ENCODE measurements around the gene PPP2R2B.

The PPP2R2B gene

DNA sequence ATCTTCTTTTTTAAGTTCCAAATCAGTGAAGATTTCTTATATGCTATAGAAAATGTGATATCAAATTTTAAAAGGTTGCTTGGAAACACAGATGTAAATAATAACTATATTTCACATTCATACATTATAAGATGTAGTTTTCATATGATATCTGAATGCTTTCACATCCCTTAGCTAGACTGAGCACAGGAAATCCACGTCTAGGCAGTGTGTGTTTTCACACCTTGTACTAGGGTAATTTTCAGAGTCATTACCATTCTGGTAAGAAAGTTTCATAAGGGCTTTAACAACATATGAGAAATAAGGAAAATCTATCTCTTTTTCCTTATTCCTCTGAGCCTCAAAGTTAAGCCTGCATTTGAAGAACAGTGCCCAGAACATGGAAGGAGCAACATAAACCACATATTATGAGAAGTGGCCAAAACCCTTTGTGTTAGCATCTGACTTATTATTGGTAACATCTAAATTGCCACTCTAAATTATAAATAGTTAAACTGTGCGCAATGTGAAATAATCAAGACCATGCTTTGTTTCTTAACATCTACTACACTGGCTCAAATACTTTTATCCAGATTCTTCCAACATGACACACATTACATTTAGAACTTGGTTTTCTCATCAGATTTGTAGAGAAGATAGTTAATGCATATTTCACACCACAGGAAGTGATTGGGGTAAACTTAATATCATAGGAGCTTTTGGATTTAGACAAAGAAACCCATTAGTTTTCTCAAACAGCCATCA is 113.3 kb downstream of the PPP2R2B start:
- Histone ChIP-seq H3K9ac (ENCODE audit: low read length) (no peak overlapping the region), H4K91ac (ENCODE audit: low read depth, low read length) (no peak overlapping the region), H3K4me2 (ENCODE audit: low read length) (no peak overlapping the region), H3K79me2 (ENCODE audit: control insufficient read depth, insufficient read depth, low read length, poor library complexity) (no peaks in the 10 kb centered on the region), H2BK5ac (ENCODE audit: low read depth, low read length, poor library complexity) (no peak overlapping the region), H4K8ac (ENCODE audit: low read depth, low read length) (no peak overlapping the region), H3K4me3 (ENCODE audit: low read depth, low read length) (no peak overlapping the region), H3K27ac (ENCODE audit: low read depth, low read length) (no peak overlapping the region), H3K4me1 (ENCODE audit: control insufficient read depth in 1 of 2, insufficient read depth in 2 of 2, low read length in 2 of 2) (peaks cover 0 to 5% of the 10 kb centered on the region in 2 experiments), H3K27me3 (ENCODE audit: insufficient read depth, low read length) (no peaks in the 10 kb centered on the region), H2AFZ (ENCODE audit: insufficient read depth, low read length, poor library complexity) (no peak overlapping the region), H3K23ac (ENCODE audit: low read length) (no peak overlapping the region), H2BK12ac (ENCODE audit: low read length) (no peak overlapping the region), H3K79me1 (ENCODE audit: low read length) (no peaks in the 10 kb centered on the region), H3K18ac (ENCODE audit: low read length) (no peak overlapping the region), H3K9me3 (ENCODE audit: insufficient read depth, low read depth, low read length) (no peaks in the 10 kb centered on the region), H3K4ac (ENCODE audit: low read depth, low read length) (no peak overlapping the region), H2AK5ac (ENCODE audit: low read length) (no peak overlapping the region), H3K14ac (ENCODE audit: low read length) (no peak overlapping the region), H2BK120ac (ENCODE audit: insufficient read depth, low read length, poor library complexity) (no peak overlapping the region), H3K36me3 (ENCODE audit: control insufficient read depth in 1 of 2, insufficient read depth in 2 of 2, low read length in 2 of 2) (no peaks in the 10 kb centered on the region), H4K12ac (ENCODE audit: low read depth, low read length) (no peak overlapping the region)
- DNase-seq = no peak
- WGBS (ENCODE audit: extremely low coverage, insufficient coverage, insufficient read length) = no CpG with 5 or more reads among the region's 2 CpGs

DNA sequence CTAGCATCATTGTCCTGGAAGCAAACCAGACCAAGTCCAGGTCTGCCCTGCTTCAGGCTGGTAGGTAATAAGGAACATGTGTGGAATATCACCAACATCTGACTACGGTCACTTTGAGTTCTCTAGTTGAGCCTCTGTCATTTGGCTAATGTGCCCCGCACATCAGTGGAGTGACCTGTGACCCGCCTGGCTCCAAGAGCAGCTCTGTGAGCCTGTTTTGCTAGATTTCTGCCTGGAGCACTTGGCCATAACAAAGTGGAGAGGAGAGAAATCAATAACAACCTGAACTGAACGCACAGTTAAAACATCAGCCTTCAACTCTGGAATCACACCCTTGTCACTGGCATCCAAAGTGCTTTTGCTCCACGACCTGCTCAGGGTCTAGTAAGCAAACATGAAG is 115.7 kb downstream of the PPP2R2B start:
- H3K79me2 ChIP-seq (ENCODE audit: control insufficient read depth, insufficient read depth, low read length, poor library complexity) = no peaks in the 10 kb centered on the region
- H3K27ac ChIP-seq (ENCODE audit: low read depth, low read length) = no peak overlapping the region
- no peak overlapping the region for H3K23ac ChIP-seq (ENCODE audit: low read length)
- H3K79me1 ChIP-seq (ENCODE audit: low read length) = no peaks in the 10 kb centered on the region
- no peak overlapping the region for H2AFZ ChIP-seq (ENCODE audit: insufficient read depth, low read length, poor library complexity)
- no peak overlapping the region for H3K4me2 ChIP-seq (ENCODE audit: low read length)
- H3K4me1 ChIP-seq (ENCODE audit: control insufficient read depth in 1 of 2, insufficient read depth in 2 of 2, low read length in 2 of 2) = peaks cover 0 to 5% of the 10 kb centered on the region in 2 experiments
- H3K27me3 ChIP-seq (ENCODE audit: insufficient read depth, low read length) = no peaks in the 10 kb centered on the region
- no peak overlapping the region for H2BK5ac ChIP-seq (ENCODE audit: low read depth, low read length, poor library complexity)
- no peak for DNase-seq
- H3K4ac ChIP-seq (ENCODE audit: low read depth, low read length) = no peak overlapping the region
- no peak overlapping the region for H3K14ac ChIP-seq (ENCODE audit: low read length)
- no peak overlapping the region for H3K18ac ChIP-seq (ENCODE audit: low read length)
- no peak overlapping the region for H3K9ac ChIP-seq (ENCODE audit: low read length)
- H2BK120ac ChIP-seq (ENCODE audit: insufficient read depth, low read length, poor library complexity) = no peak overlapping the region
- no peak overlapping the region for H4K12ac ChIP-seq (ENCODE audit: low read depth, low read length)
- no CpG with 5 or more reads among the region's 5 CpGs for WGBS (ENCODE audit: extremely low coverage, insufficient coverage, insufficient read length)
- no peaks in the 10 kb centered on the region for H3K9me3 ChIP-seq (ENCODE audit: insufficient read depth, low read depth, low read length)
- H2AK5ac ChIP-seq (ENCODE audit: low read length) = no peak overlapping the region
- no peak overlapping the region for H4K91ac ChIP-seq (ENCODE audit: low read depth, low read length)
- H4K8ac ChIP-seq (ENCODE audit: low read depth, low read length) = no peak overlapping the region
- H3K36me3 ChIP-seq (ENCODE audit: control insufficient read depth in 1 of 2, insufficient read depth in 2 of 2, low read length in 2 of 2) = no peaks in the 10 kb centered on the region
- H3K4me3 ChIP-seq (ENCODE audit: low read depth, low read length) = no peak overlapping the region
- H2BK12ac ChIP-seq (ENCODE audit: low read length) = no peak overlapping the region

DNA sequence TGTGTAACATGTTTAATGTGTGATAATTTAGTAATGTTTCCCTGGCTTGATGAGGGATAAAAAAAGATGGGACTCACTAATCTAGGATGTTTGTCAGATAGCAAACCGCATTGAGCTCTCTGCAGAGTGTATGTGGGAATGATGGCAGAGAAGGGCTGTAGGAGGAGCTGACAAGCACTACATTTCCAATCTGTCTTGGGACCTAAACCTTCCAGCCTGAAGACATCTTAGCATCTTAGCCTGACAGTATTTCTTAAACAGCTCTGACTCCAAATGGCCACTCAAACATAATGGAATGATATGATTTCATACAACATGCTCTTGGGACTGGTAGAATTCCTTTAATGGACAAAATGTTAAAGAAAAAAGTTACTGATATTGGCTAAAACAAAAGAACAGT is 116.7 kb downstream of the PPP2R2B start:
- no peak overlapping the region for H3K18ac ChIP-seq (ENCODE audit: low read length)
- H4K8ac ChIP-seq (ENCODE audit: low read depth, low read length) = no peak overlapping the region
- no peak overlapping the region for H2BK5ac ChIP-seq (ENCODE audit: low read depth, low read length, poor library complexity)
- no CpG with 5 or more reads among the region's 1 CpG for WGBS (ENCODE audit: extremely low coverage, insufficient coverage, insufficient read length)
- DNase-seq = no peak
- H3K9ac ChIP-seq (ENCODE audit: low read length) = no peak overlapping the region
- no peak overlapping the region for H3K4me2 ChIP-seq (ENCODE audit: low read length)
- peaks cover 0 to 5% of the 10 kb centered on the region in 2 experiments for H3K4me1 ChIP-seq (ENCODE audit: control insufficient read depth in 1 of 2, insufficient read depth in 2 of 2, low read length in 2 of 2)
- H3K9me3 ChIP-seq (ENCODE audit: insufficient read depth, low read depth, low read length) = no peaks in the 10 kb centered on the region
- no peak overlapping the region for H3K27ac ChIP-seq (ENCODE audit: low read depth, low read length)
- H3K14ac ChIP-seq (ENCODE audit: low read length) = no peak overlapping the region
- no peak overlapping the region for H2AK5ac ChIP-seq (ENCODE audit: low read length)
- H3K4me3 ChIP-seq (ENCODE audit: low read depth, low read length) = no peak overlapping the region
- no peaks in the 10 kb centered on the region for H3K27me3 ChIP-seq (ENCODE audit: insufficient read depth, low read length)
- no peak overlapping the region for H2AFZ ChIP-seq (ENCODE audit: insufficient read depth, low read length, poor library complexity)
- H3K36me3 ChIP-seq (ENCODE audit: control insufficient read depth in 1 of 2, insufficient read depth in 2 of 2, low read length in 2 of 2) = no peaks in the 10 kb centered on the region
- H3K4ac ChIP-seq (ENCODE audit: low read depth, low read length) = no peak overlapping the region
- H3K79me2 ChIP-seq (ENCODE audit: control insufficient read depth, insufficient read depth, low read length, poor library complexity) = no peaks in the 10 kb centered on the region
- no peak overlapping the region for H3K23ac ChIP-seq (ENCODE audit: low read length)
- no peak overlapping the region for H4K12ac ChIP-seq (ENCODE audit: low read depth, low read length)
- H4K91ac ChIP-seq (ENCODE audit: low read depth, low read length) = no peak overlapping the region
- no peaks in the 10 kb centered on the region for H3K79me1 ChIP-seq (ENCODE audit: low read length)
- no peak overlapping the region for H2BK12ac ChIP-seq (ENCODE audit: low read length)
- H2BK120ac ChIP-seq (ENCODE audit: insufficient read depth, low read length, poor library complexity) = no peak overlapping the region

DNA sequence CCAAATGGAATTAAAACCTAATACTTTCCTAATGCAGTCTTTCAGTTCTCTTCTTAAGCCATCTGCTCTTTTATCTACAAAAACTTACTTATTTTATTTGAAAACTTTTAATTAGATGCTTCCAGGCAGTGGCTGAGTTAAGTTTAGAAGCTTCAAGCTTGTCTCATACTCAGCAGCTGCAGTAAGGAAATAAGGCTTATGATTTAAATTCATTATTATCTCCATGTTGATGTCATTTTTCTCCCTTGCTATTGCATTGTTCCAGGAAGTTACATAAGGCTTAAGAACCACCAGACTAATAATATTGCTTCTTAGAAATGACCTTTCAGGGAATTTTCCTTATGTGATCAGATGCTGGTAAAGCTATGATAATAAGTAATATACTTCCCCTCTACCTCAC is 119.6 kb downstream of the PPP2R2B start:
- H2AK5ac ChIP-seq (ENCODE audit: low read length) = no peak overlapping the region
- H3K4me3 ChIP-seq (ENCODE audit: low read depth, low read length) = no peak overlapping the region
- no peak overlapping the region for H3K4me2 ChIP-seq (ENCODE audit: low read length)
- H3K9ac ChIP-seq (ENCODE audit: low read length) = no peak overlapping the region
- H4K12ac ChIP-seq (ENCODE audit: low read depth, low read length) = no peak overlapping the region
- no peaks in the 10 kb centered on the region for H3K27me3 ChIP-seq (ENCODE audit: insufficient read depth, low read length)
- no peak overlapping the region for H3K18ac ChIP-seq (ENCODE audit: low read length)
- no peak overlapping the region for H2BK12ac ChIP-seq (ENCODE audit: low read length)
- H3K23ac ChIP-seq (ENCODE audit: low read length) = no peak overlapping the region
- no peak overlapping the region for H3K27ac ChIP-seq (ENCODE audit: low read depth, low read length)
- peaks cover 2% of the 10 kb centered on the region for H3K9me3 ChIP-seq (ENCODE audit: insufficient read depth, low read depth, low read length)
- no peak overlapping the region for H4K8ac ChIP-seq (ENCODE audit: low read depth, low read length)
- H3K4ac ChIP-seq (ENCODE audit: low read depth, low read length) = no peak overlapping the region
- H2AFZ ChIP-seq (ENCODE audit: insufficient read depth, low read length, poor library complexity) = no peak overlapping the region
- no peak for DNase-seq
- no peak overlapping the region for H2BK5ac ChIP-seq (ENCODE audit: low read depth, low read length, poor library complexity)
- H4K91ac ChIP-seq (ENCODE audit: low read depth, low read length) = no peak overlapping the region
- no peaks in the 10 kb centered on the region for H3K36me3 ChIP-seq (ENCODE audit: control insufficient read depth in 1 of 2, insufficient read depth in 2 of 2, low read length in 2 of 2)
- H3K4me1 ChIP-seq (ENCODE audit: control insufficient read depth in 1 of 2, insufficient read depth in 2 of 2, low read length in 2 of 2) = peaks cover 0 to 5% of the 10 kb centered on the region in 2 experiments
- H3K14ac ChIP-seq (ENCODE audit: low read length) = no peak overlapping the region
- H3K79me2 ChIP-seq (ENCODE audit: control insufficient read depth, insufficient read depth, low read length, poor library complexity) = no peaks in the 10 kb centered on the region
- H3K79me1 ChIP-seq (ENCODE audit: low read length) = no peaks in the 10 kb centered on the region
- H2BK120ac ChIP-seq (ENCODE audit: insufficient read depth, low read length, poor library complexity) = no peak overlapping the region

All from trophoblast cell (in vitro differentiated cells and primary cell).